K562 (cell line): Measurements from ENCODE around the gene TRMT2A. TPM values are rescaled to one million over a fixed set of nuclear protein-coding genes. Genes with fewer than 3 reads are reported as not detected.

Experiments used
- CXXC5 ChIP-seq: fragments of 250-450 bp; sonication (Bioruptor Pico); IDR thresholded peaks from 2 replicates; pipeline ENCODE4 v1.8.0; 2022; ENCODE audit warnings: inconsistent platforms, mild to moderate bottlenecking, moderate library complexity
- GATAD2A ChIP-seq: fragments of 450-650 bp; IDR thresholded peaks from 2 replicates; pipeline ENCODE4 v1.6.1; 2017
- GTF2A2 ChIP-seq: IDR thresholded peaks from 2 replicates; pipeline ENCODE4 v1.6.1; 2016; ENCODE audit warnings: mild to moderate bottlenecking, missing genetic modification characterization, missing compliant biosample characterization
- HCFC1 ChIP-seq: IDR thresholded peaks from 2 replicates; pipeline ENCODE4 v1.6.1; 2012; ENCODE audit warnings: low read depth, low read length, improper control_type of control experiment
- HDAC6 ChIP-seq: IDR thresholded peaks from 2 replicates; pipeline ENCODE4 v1.6.1; 2012; ENCODE audit warnings: low read depth, mild to moderate bottlenecking, control low read depth, inconsistent platforms, low read length, moderate library complexity
- HIVEP1 ChIP-seq: fragments of 250-450 bp; sonication (Bioruptor Pico); IDR thresholded peaks from 2 replicates; pipeline ENCODE4 v1.4.0; 2020; ENCODE audit warnings: mild to moderate bottlenecking
- MAFF ChIP-seq: IDR thresholded peaks from 2 replicates; pipeline ENCODE4 v1.6.1; 2012; ENCODE audit warnings: low read length, improper control_type of control experiment
- MCM3 ChIP-seq: fragments of 450-650 bp; IDR thresholded peaks from 2 replicates; pipeline ENCODE4 v1.6.1; 2016
- MXI1 ChIP-seq: IDR thresholded peaks from 2 replicates; pipeline ENCODE4 v1.6.1; 2011; ENCODE audit warnings: low read depth, mild to moderate bottlenecking, improper control_type of control experiment, low read length
- RAD21 ChIP-seq, 2 experiments: fragments of 250-450 bp in 1 of 2; fragments of 450-650 bp in 1 of 2; sonication (Bioruptor Pico) in 1 of 2; formaldehyde crosslinking in 1 of 2; IDR thresholded peaks in 1 of 2; conservative IDR thresholded peaks in 1 of 2; 2 replicates each; pipeline versions ENCODE4 v1.4.0 to v1.8.0; 2020 to 2022; ENCODE audit warnings: mild to moderate bottlenecking in 2 of 2, moderate library complexity in 1 of 2
- RBM22 ChIP-seq: fragments of 200-400 bp; formaldehyde crosslinking; IDR thresholded peaks from 2 replicates; pipeline ENCODE4 v1.6.1; 2018; ENCODE audit warnings: low read length, low read depth; ENCODE audit not compliant: poor library complexity, severe bottlenecking
- RBM34 ChIP-seq: fragments of 200-400 bp; formaldehyde crosslinking; IDR thresholded peaks from 2 replicates; pipeline ENCODE4 v1.6.1; 2018; ENCODE audit warnings: low read length, borderline replicate concordance; ENCODE audit not compliant: insufficient read depth
- RCOR1 ChIP-seq, 2 experiments: IDR thresholded peaks; 2 replicates each; pipeline ENCODE4 v1.6.1; 2012; ENCODE audit warnings: low read depth in 2 of 2, low read length in 2 of 2, borderline replicate concordance in 1 of 2, improper control_type of control experiment in 1 of 2
- RFX5 ChIP-seq: IDR thresholded peaks from 2 replicates; pipeline ENCODE4 v1.6.1; 2011; ENCODE audit warnings: low read depth, mild to moderate bottlenecking, improper control_type of control experiment, low read length
- SMAD1 ChIP-seq: fragments of 150-350 bp; IDR thresholded peaks from 2 replicates; pipeline ENCODE4 v1.6.1; 2014; ENCODE audit warnings: low read length, low read depth; ENCODE audit not compliant: partially characterized antibody
- XRCC3 ChIP-seq: fragments of 450-650 bp; IDR thresholded peaks from 2 replicates; pipeline ENCODE4 v1.6.1; 2017; ENCODE audit warnings: mild to moderate bottlenecking, moderate library complexity
- ZBED1 ChIP-seq: IDR thresholded peaks from 2 replicates; pipeline ENCODE4 v1.6.1; 2014
- ZFPM2 ChIP-seq: fragments of 250-450 bp; sonication (Bioruptor Pico); IDR thresholded peaks from 2 replicates; pipeline ENCODE4 v1.5.1; 2022; ENCODE audit warnings: mild to moderate bottlenecking
- ZNF384 ChIP-seq: IDR thresholded peaks from 2 replicates; pipeline ENCODE4 v1.6.1; 2012; ENCODE audit warnings: low read depth, low read length, improper control_type of control experiment
- polyA plus RNA-seq, 8 experiments: library from polyadenylated mRNA; depleted of rRNA in 4 of 8; stranded (reverse) in 5 of 8; unstranded in 3 of 8; fragments of >200 nt; fragmentation: Nextera tagmentation in 2 of 8; fragmentation: Illumina TruSeq in 1 of 8; extraction: Ambion mirVana in 2 of 8; extraction: Trizol in 1 of 8; gene quantifications; 2 replicates each; pipeline versions ENCODE4 v1.2.1 to v1.2.3, GENCODE V29; 2011 to 2014; ENCODE audit warnings: inconsistent platforms in 1 of 8, missing spikeins in 1 of 8
- total RNA-seq, 7 experiments: library from RNA; depleted of rRNA in 6 of 7; stranded (reverse); fragments of >200 nt in 6 of 7; fragmentation: Illumina TruSeq in 2 of 7; extraction: Trizol in 2 of 7; gene quantifications; 2 replicates each; pipeline versions ENCODE4 v1.2.1 to v1.2.3, GENCODE V29; 2011 to 2021; ENCODE audit warnings: low replicate concordance in 1 of 7
- TF ChIP-seq, protein P1 (sequence below): sonication (generic); formaldehyde crosslinking; IDR thresholded peaks from 2 replicates; pipeline ENCODE4 v1.8.0; 2023; ENCODE audit warnings: mild to moderate bottlenecking, missing genetic modification reagents
- TF ChIP-seq, protein P2 (sequence below): fragments of 250-450 bp; sonication (Bioruptor Pico); IDR thresholded peaks from 2 replicates; pipeline ENCODE4 v1.8.0; 2021; ENCODE audit warnings: moderate library complexity, mild to moderate bottlenecking, inconsistent platforms
- TF ChIP-seq, protein P3 (sequence below): sonication (generic); formaldehyde crosslinking; IDR thresholded peaks from 2 replicates; pipeline ENCODE4 v1.8.1; 2023; ENCODE audit warnings: missing genetic modification reagents, mild to moderate bottlenecking, borderline replicate concordance

TRMT2A gene
- total and polyA plus RNA-seq, 9 of the 15 experiments (the other 6 are each of a cell fraction or from before 2014, with no cell fraction given): 1.6 to 265 (median 140) TPM

DNA sequence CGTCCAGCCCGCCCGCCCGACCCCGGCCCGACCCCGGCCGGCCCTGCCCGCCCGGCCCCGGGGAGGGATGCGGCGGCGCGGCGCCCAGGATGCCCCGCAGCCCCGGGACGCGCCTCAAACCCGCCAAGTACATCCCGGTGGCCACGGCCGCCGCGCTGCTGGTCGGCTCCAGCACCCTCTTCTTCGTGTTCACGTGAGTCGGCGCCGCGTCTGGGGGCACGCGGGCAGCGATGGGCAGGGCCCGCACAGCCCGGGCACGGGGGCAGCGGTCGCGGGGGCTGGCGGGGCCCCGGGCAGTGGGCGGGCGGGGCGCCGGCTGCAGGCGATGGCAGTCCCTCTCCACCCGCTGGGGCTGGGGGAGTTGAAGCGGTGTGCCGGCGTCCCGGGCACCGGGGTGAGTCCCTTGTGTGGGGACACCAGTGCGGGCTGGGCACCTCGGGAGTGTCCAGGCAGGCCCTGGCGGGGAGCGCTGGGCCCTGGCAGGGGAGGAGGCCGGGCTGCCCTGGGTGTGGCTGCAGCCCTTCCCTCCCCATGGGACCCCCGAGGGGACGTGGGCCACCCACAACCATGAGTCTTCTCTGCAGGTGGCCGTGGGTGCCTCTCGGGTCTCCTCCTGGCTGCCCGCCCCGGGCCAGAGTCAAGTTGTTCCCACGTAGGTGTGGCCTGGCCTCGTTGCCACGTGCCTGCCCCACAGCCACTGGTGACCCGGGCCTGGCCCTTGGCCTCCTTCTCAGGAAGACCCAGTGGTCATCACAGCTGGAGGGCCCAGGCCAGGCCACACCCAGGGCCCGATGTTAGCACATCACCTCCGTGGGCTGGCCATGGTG lies 15.0 kb upstream of the TRMT2A start (continued):
- TF ChIP-seq, protein P1, sequence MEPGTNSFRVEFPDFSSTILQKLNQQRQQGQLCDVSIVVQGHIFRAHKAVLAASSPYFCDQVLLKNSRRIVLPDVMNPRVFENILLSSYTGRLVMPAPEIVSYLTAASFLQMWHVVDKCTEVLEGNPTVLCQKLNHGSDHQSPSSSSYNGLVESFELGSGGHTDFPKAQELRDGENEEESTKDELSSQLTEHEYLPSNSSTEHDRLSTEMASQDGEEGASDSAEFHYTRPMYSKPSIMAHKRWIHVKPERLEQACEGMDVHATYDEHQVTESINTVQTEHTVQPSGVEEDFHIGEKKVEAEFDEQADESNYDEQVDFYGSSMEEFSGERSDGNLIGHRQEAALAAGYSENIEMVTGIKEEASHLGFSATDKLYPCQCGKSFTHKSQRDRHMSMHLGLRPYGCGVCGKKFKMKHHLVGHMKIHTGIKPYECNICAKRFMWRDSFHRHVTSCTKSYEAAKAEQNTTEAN: no peak
- TF ChIP-seq HCFC1: no peak
- TF ChIP-seq, protein P2, sequence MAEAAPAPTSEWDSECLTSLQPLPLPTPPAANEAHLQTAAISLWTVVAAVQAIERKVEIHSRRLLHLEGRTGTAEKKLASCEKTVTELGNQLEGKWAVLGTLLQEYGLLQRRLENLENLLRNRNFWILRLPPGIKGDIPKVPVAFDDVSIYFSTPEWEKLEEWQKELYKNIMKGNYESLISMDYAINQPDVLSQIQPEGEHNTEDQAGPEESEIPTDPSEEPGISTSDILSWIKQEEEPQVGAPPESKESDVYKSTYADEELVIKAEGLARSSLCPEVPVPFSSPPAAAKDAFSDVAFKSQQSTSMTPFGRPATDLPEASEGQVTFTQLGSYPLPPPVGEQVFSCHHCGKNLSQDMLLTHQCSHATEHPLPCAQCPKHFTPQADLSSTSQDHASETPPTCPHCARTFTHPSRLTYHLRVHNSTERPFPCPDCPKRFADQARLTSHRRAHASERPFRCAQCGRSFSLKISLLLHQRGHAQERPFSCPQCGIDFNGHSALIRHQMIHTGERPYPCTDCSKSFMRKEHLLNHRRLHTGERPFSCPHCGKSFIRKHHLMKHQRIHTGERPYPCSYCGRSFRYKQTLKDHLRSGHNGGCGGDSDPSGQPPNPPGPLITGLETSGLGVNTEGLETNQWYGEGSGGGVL: no peak
- TF ChIP-seq HDAC6: no peak
- TF ChIP-seq GTF2A2: no peak
- no peak for TF ChIP-seq RCOR1 (IDR thresholded peaks at IDR 0.05; ENCODE audit: borderline replicate concordance in 1 of 2, low read depth in 2 of 2, low read length in 2 of 2)
- TF ChIP-seq XRCC3: no peak
- no peak for TF ChIP-seq SMAD1
- TF ChIP-seq HIVEP1 (CRISPR knock-in tag): no peak
- TF ChIP-seq MAFF: no peak
- no peak for TF ChIP-seq ZBED1
- no peak for TF ChIP-seq RBM34
- no peak for TF ChIP-seq ZNF384
- no peak for TF ChIP-seq RBM22
- no peak for TF ChIP-seq CXXC5 (CRISPR knock-in tag)
- TF ChIP-seq GATAD2A: peak; percentile 71
- no peak for TF ChIP-seq MCM3
- no peak for TF ChIP-seq ZFPM2 (CRISPR knock-in tag)
- TF ChIP-seq MXI1: no peak
- no peak for TF ChIP-seq RAD21 (CRISPR knock-in tag; conservative IDR thresholded peaks at IDR 0.05 in 1 of 2, IDR thresholded peaks at IDR 0.05 in 1 of 2)
- TF ChIP-seq RFX5: no peak
- TF ChIP-seq, protein P3, sequence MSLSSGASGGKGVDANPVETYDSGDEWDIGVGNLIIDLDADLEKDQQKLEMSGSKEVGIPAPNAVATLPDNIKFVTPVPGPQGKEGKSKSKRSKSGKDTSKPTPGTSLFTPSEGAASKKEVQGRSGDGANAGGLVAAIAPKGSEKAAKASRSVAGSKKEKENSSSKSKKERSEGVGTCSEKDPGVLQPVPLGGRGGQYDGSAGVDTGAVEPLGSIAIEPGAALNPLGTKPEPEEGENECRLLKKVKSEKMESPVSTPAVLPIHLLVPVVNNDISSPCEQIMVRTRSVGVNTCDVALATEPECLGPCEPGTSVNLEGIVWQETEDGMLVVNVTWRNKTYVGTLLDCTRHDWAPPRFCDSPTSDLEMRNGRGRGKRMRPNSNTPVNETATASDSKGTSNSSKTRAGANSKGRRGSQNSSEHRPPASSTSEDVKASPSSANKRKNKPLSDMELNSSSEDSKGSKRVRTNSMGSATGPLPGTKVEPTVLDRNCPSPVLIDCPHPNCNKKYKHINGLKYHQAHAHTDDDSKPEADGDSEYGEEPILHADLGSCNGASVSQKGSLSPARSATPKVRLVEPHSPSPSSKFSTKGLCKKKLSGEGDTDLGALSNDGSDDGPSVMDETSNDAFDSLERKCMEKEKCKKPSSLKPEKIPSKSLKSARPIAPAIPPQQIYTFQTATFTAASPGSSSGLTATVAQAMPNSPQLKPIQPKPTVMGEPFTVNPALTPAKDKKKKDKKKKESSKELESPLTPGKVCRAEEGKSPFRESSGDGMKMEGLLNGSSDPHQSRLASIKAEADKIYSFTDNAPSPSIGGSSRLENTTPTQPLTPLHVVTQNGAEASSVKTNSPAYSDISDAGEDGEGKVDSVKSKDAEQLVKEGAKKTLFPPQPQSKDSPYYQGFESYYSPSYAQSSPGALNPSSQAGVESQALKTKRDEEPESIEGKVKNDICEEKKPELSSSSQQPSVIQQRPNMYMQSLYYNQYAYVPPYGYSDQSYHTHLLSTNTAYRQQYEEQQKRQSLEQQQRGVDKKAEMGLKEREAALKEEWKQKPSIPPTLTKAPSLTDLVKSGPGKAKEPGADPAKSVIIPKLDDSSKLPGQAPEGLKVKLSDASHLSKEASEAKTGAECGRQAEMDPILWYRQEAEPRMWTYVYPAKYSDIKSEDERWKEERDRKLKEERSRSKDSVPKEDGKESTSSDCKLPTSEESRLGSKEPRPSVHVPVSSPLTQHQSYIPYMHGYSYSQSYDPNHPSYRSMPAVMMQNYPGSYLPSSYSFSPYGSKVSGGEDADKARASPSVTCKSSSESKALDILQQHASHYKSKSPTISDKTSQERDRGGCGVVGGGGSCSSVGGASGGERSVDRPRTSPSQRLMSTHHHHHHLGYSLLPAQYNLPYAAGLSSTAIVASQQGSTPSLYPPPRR (CRISPR knock-in tag): no peak
